Neuronal stem cell (in vitro differentiated cells): ENCODE measurements around the gene ARHGDIB.
A peak's percentile ranks its signal among the peaks of the same experiment; 100 is the strongest.

Experiments
- DNase-seq: peaks from one replicate; pipeline ENCODE4 v3.0.0-alpha.2; 2013; ENCODE audit warnings: low spot score
- H2AFZ ChIP-seq: one replicate; pipeline ENCODE4 v1.6.1; 2013; ENCODE audit warnings: mild to moderate bottlenecking, low read length, inconsistent platforms
- H2AK5ac ChIP-seq: 2 replicates; pipeline ENCODE4 v1.6.1; 2013; ENCODE audit warnings: low read depth, mild to moderate bottlenecking, inconsistent platforms, low read length, moderate library complexity, mixed read lengths
- H2BK120ac ChIP-seq: 2 replicates; pipeline ENCODE4 v1.6.1; 2013; ENCODE audit warnings: low read depth, mild to moderate bottlenecking, inconsistent platforms, low read length, moderate library complexity, mixed read lengths
- H2BK12ac ChIP-seq: one replicate; pipeline ENCODE4 v1.6.1; 2013; ENCODE audit warnings: low read length, inconsistent platforms
- H2BK15ac ChIP-seq: 2 replicates; pipeline ENCODE4 v1.6.1; 2013; ENCODE audit warnings: mild to moderate bottlenecking, low read length, inconsistent platforms, mixed read lengths
- H2BK5ac ChIP-seq: one replicate; pipeline ENCODE4 v1.6.1; 2013; ENCODE audit warnings: inconsistent platforms, mild to moderate bottlenecking, low read length, moderate library complexity
- H3K14ac ChIP-seq: one replicate; pipeline ENCODE4 v1.6.1; 2013; ENCODE audit warnings: low read length, inconsistent platforms
- H3K18ac ChIP-seq: 2 replicates; pipeline ENCODE4 v1.6.1; 2013; ENCODE audit warnings: low read length, inconsistent platforms
- H3K23ac ChIP-seq: 2 replicates; pipeline ENCODE4 v1.6.1; 2013; ENCODE audit warnings: low read depth, mild to moderate bottlenecking, mixed read lengths, low read length, inconsistent platforms; ENCODE audit not compliant: poor library complexity
- H3K27ac ChIP-seq: replicated peaks from 3 replicates; pipeline ENCODE4 v1.5.1; 2013; ENCODE audit warnings: low read length, inconsistent platforms
- H3K27me3 ChIP-seq, 3 experiments: 2 replicates each; pipeline ENCODE4 v1.6.1; 2013; ENCODE audit warnings: low read length in 3 of 3, mild to moderate bottlenecking in 2 of 3, inconsistent platforms in 1 of 3, low read depth in 1 of 3, mixed read lengths in 1 of 3, moderate library complexity in 1 of 3; ENCODE audit not compliant: control insufficient read depth in 3 of 3, insufficient read depth in 3 of 3
- H3K36me3 ChIP-seq, 2 donors: replicated peaks in 1 of 2; 2 replicates each; pipeline ENCODE4 v1.6.1; 2013; ENCODE audit warnings: low read length in 2 of 2; ENCODE audit not compliant: control insufficient read depth in 2 of 2, insufficient read depth in 2 of 2
- H3K4ac ChIP-seq: 2 replicates; pipeline ENCODE4 v1.6.1; 2013; ENCODE audit warnings: inconsistent platforms, mild to moderate bottlenecking, low read length, moderate library complexity
- H3K4me1 ChIP-seq, 2 donors: 1 replicate in 1 of 2; 2 replicates in 1 of 2; pipeline ENCODE4 v1.6.1; 2013; ENCODE audit warnings: low read length in 2 of 2, low read depth in 1 of 2; ENCODE audit not compliant: control insufficient read depth in 2 of 2, insufficient read depth in 1 of 2
- H3K4me2 ChIP-seq: one replicate; pipeline ENCODE4 v1.6.1; 2013; ENCODE audit warnings: mild to moderate bottlenecking, low read length, inconsistent platforms; ENCODE audit not compliant: insufficient read depth, poor library complexity, severe bottlenecking
- H3K4me3 ChIP-seq, 2 donors: 2 replicates each; pipeline ENCODE4 v1.5.1; 2013; ENCODE audit warnings: low read length in 2 of 2, mild to moderate bottlenecking in 2 of 2, inconsistent platforms in 1 of 2, moderate library complexity in 1 of 2
- H3K79me1 ChIP-seq: one replicate; pipeline ENCODE4 v1.6.1; 2013; ENCODE audit warnings: low read depth, mild to moderate bottlenecking, inconsistent platforms, low read length, moderate library complexity
- H3K9ac ChIP-seq: one replicate; pipeline ENCODE4 v1.6.1; 2013; ENCODE audit warnings: mild to moderate bottlenecking, low read depth, low read length, inconsistent platforms; ENCODE audit not compliant: poor library complexity
- H3K9me3 ChIP-seq, 2 donors: replicated peaks in 1 of 2; 2 replicates each; pipeline versions ENCODE3 to v1.6.1; 2013; ENCODE audit warnings: low read length in 2 of 2, mild to moderate bottlenecking in 2 of 2, inconsistent platforms in 1 of 2, low read depth in 1 of 2, mixed read lengths in 1 of 2, moderate library complexity in 1 of 2; ENCODE audit not compliant: control insufficient read depth in 2 of 2, insufficient read depth in 1 of 2
- H4K8ac ChIP-seq: one replicate; pipeline ENCODE4 v1.6.1; 2013; ENCODE audit warnings: low read depth, mild to moderate bottlenecking, inconsistent platforms, low read length, moderate library complexity
- H4K91ac ChIP-seq: one replicate; pipeline ENCODE4 v1.6.1; 2013; ENCODE audit warnings: low read length, low read depth, mild to moderate bottlenecking, inconsistent platforms; ENCODE audit not compliant: poor library complexity
- WGBS, 2 donors: extraction: QIAGEN DNeasy Blood & Tissue Kit; methylation state at CpG; one replicate each; pipeline ENCODE4 v1.1.7; 2013; ENCODE audit warnings: missing lambda C conversion rate in 2 of 2, mixed read lengths in 1 of 2; ENCODE audit not compliant: insufficient read length in 2 of 2, insufficient replicate concordance in 1 of 2; ENCODE audit errors: extremely low coverage in 2 of 2; 5-methylcytosine and 5-hydroxymethylcytosine counted together

ARHGDIB gene

GRCh38 chr12:14930299-14930698, 31.1 kb downstream of the ARHGDIB start:
- H2BK120ac ChIP-seq, result no peak overlapping the region
- no peak overlapping the region for H3K23ac ChIP-seq
- no peaks in the 10 kb centered on the region for H3K79me1 ChIP-seq
- no peak for DNase-seq
- H3K27me3 ChIP-seq, result no peaks in the 10 kb centered on the region
- no peak overlapping the region for H3K9ac ChIP-seq
- no peak overlapping the region for H3K27ac ChIP-seq
- no peaks in the 10 kb centered on the region for H3K36me3 ChIP-seq
- no peak overlapping the region for H2BK12ac ChIP-seq
- no peak overlapping the region for H3K4ac ChIP-seq
- H4K8ac ChIP-seq, result no peak overlapping the region
- H3K4me3 ChIP-seq, result no peak overlapping the region
- H2AK5ac ChIP-seq, result no peak overlapping the region
- no peak overlapping the region for H4K91ac ChIP-seq
- no peaks in the 10 kb centered on the region for H3K9me3 ChIP-seq
- H3K14ac ChIP-seq, result no peak overlapping the region
- H2BK5ac ChIP-seq, result no peak overlapping the region
- H2BK15ac ChIP-seq, result no peak overlapping the region
- no peak overlapping the region for H3K4me2 ChIP-seq
- H3K4me1 ChIP-seq, result no peaks in the 10 kb centered on the region
- no peak overlapping the region for H3K18ac ChIP-seq
- no peak overlapping the region for H2AFZ ChIP-seq

DNA sequence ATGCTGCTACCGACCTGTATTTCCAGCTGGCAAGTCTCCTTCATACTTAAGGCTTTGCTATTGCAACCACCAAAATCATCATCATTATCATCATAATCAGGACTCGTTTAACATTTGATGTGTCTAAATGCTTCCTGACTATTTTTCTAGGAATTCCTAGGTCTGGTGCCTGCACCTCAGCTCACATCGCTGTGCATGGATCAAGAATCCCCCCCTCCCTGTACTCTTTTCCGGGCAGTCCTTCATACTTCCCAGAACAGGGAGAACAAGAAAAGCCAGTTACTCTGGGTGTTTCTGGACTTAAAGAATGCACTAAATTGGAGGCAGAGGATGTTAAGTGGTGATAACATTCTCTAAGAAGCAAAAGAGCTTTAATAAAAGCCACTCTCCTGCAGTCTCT, 32.5 kb downstream of the ARHGDIB start:
- Histone ChIP-seq H3K27ac (no peak overlapping the region), H3K18ac (no peak overlapping the region), H3K9me3 (no peaks in the 10 kb centered on the region), H2BK5ac (no peak overlapping the region), H3K4me3 (no peak overlapping the region), H3K9ac (no peak overlapping the region), H4K8ac (no peak overlapping the region), H3K14ac (no peak overlapping the region), H3K4ac (no peak overlapping the region), H3K79me1 (no peaks in the 10 kb centered on the region), H2BK12ac (no peak overlapping the region), H3K27me3 (no peaks in the 10 kb centered on the region), H3K23ac (no peak overlapping the region), H2AFZ (peak overlapping the region; percentile 19), H2BK15ac (no peak overlapping the region), H2BK120ac (no peak overlapping the region), H2AK5ac (no peak overlapping the region), H4K91ac (no peak overlapping the region), H3K4me1 (no peaks in the 10 kb centered on the region), H3K36me3 (no peaks in the 10 kb centered on the region), H3K4me2 (no peak overlapping the region)
- no peak for DNase-seq
- no CpG with 5 or more reads among the region's 4 CpGs for whole genome bisulfite sequencing, 2 donors

- Histone ChIP-seq H2AFZ (no peak overlapping the region), H3K27me3 (no peaks in the 10 kb centered on the region), H4K91ac (no peak overlapping the region), H2BK120ac (no peak overlapping the region), H2AK5ac (no peak overlapping the region), H3K4me1 (no peaks in the 10 kb centered on the region), H2BK12ac (no peak overlapping the region), H2BK15ac (no peak overlapping the region), H3K18ac (no peak overlapping the region), H3K79me1 (no peaks in the 10 kb centered on the region), H3K4ac (no peak overlapping the region), H2BK5ac (no peak overlapping the region), H3K36me3 (no peaks in the 10 kb centered on the region), H3K4me3 (no peak overlapping the region), H3K23ac (no peak overlapping the region), H3K4me2 (no peak overlapping the region), H3K9ac (no peak overlapping the region), H4K8ac (no peak overlapping the region), H3K27ac (no peak overlapping the region), H3K14ac (no peak overlapping the region), H3K9me3 (no peaks in the 10 kb centered on the region)
- DNase-seq, result no peak
- WGBS, 2 donors, result no CpG with 5 or more reads among the region's 3 CpGs
Measured at GRCh38 chr12:14927267-14927666, 34.1 kb downstream of the ARHGDIB start.

- Histone ChIP-seq H3K36me3 (no peaks in the 10 kb centered on the region), H2BK120ac (no peak overlapping the region), H3K27me3 (no peaks in the 10 kb centered on the region), H2AK5ac (no peak overlapping the region), H2BK12ac (no peak overlapping the region), H3K14ac (no peak overlapping the region), H3K4me1 (no peaks in the 10 kb centered on the region), H3K9ac (no peak overlapping the region), H3K79me1 (no peaks in the 10 kb centered on the region), H3K23ac (no peak overlapping the region), H4K8ac (no peak overlapping the region), H3K4ac (no peak overlapping the region), H3K27ac (no peak overlapping the region), H4K91ac (no peak overlapping the region), H2BK5ac (no peak overlapping the region), H2BK15ac (no peak overlapping the region), H3K4me2 (no peak overlapping the region), H3K18ac (no peak overlapping the region), H2AFZ (no peak overlapping the region), H3K9me3 (no peaks in the 10 kb centered on the region), H3K4me3 (no peak overlapping the region)
- DNase-seq, result no peak
- no CpG with 5 or more reads among the region's 3 CpGs for WGBS, 2 donors
Measured at GRCh38 chr12:14924541-14924940, 36.9 kb downstream of the ARHGDIB start.
